Measurements from ENCODE around the gene BPGM. TPM values are rescaled to one million over a fixed set of nuclear protein-coding genes. Genes with fewer than 3 reads are reported as not detected.

Gene BPGM
- total RNA-seq, 1 experiment from 2014 or later, result 14.0 TPM

DNA sequence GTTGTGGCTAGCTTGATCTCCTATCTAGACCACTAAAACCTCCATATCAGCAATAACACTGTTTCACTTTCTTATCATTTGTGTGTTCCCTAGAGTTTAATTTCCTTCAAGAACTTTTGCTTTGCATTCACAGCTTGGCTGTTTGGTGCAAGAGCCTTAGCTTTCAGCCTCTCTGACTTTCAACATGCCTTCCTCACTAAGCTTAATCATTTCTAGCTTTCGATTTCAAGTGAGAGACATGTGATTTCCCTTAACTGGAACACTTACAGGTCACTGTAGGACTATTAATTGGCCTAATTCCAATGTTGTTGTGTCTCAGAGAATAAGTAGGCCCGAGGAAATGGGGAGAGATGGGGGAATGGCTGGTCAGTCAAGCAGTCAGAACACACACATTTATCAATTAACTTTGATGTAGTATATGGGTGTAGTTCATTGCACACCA lies 10.6 kb upstream of the BPGM start:
- H3K9me3 ChIP-seq (ENCODE audit: low read depth, low read length, poor library complexity, severe bottlenecking), result no peaks in the 10 kb centered on the region
- TF ChIP-seq, protein P1, sequence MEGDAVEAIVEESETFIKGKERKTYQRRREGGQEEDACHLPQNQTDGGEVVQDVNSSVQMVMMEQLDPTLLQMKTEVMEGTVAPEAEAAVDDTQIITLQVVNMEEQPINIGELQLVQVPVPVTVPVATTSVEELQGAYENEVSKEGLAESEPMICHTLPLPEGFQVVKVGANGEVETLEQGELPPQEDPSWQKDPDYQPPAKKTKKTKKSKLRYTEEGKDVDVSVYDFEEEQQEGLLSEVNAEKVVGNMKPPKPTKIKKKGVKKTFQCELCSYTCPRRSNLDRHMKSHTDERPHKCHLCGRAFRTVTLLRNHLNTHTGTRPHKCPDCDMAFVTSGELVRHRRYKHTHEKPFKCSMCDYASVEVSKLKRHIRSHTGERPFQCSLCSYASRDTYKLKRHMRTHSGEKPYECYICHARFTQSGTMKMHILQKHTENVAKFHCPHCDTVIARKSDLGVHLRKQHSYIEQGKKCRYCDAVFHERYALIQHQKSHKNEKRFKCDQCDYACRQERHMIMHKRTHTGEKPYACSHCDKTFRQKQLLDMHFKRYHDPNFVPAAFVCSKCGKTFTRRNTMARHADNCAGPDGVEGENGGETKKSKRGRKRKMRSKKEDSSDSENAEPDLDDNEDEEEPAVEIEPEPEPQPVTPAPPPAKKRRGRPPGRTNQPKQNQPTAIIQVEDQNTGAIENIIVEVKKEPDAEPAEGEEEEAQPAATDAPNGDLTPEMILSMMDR (conservative IDR thresholded peaks at IDR 0.05; ENCODE audit: low read depth, low read length), result no peak
- TF ChIP-seq EZH2 (IDR thresholded peaks at IDR 0.05; ENCODE audit: borderline replicate concordance, low read depth, low read length, poor library complexity, severe bottlenecking), result no peak
- ChIA-PET CTCF (no interaction called here), POLR2A (ENCODE audit: low non-redundant PET) (no interaction called here)
- no TSS peak for BruUV-seq (replicated peaks)
- H3K27me3 ChIP-seq (replicated peaks; ENCODE audit: insufficient read depth, low read depth, low read length, poor library complexity), result peaks cover 12% of the 10 kb centered on the region
- intact Hi-C loops (cut with micrococcal nuclease; ENCODE audit: unreplicated experiment), result loop anchor here (2.0 kb wide), 1 partner anchor 313 kb away; no protein-coding TSS in a partner anchor
- H3K36me3 ChIP-seq (ENCODE audit: insufficient read depth, low read length, poor library complexity, severe bottlenecking), result no peaks in the 10 kb centered on the region
- no peak for DNase-seq (ENCODE audit: low spot score)
- H3K4me3 ChIP-seq (ENCODE audit: low read depth, low read length, poor library complexity, severe bottlenecking), result no peak overlapping the region
- no peak overlapping the region for H3K27ac ChIP-seq (ENCODE audit: low read depth, low read length, poor library complexity, severe bottlenecking)
- H3K4me1 ChIP-seq (ENCODE audit: insufficient read depth, low read length, poor library complexity, severe bottlenecking), result no peaks in the 10 kb centered on the region

DNA sequence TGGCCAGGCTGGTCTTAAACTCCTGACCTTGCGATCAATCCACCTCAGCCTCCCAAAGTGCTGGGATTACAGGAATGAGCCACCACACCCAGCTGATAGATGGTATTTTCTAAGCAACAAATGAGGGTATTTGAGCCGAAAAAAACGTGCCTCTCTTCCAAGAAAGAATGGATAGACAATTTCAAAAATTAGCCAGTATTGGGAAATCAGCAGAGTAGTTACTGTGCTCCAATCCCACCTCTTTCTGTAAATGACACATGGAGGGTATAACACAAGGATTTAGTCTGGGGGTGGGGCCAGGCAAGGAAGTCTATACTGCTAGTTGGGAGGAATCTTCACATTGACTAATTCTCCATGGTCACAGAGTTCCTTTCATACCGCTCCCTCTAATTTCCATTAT lies 9.2 kb upstream of the BPGM start:
- no peaks in the 10 kb centered on the region for H3K36me3 ChIP-seq (ENCODE audit: insufficient read depth, low read length, poor library complexity, severe bottlenecking)
- H3K4me1 ChIP-seq (ENCODE audit: insufficient read depth, low read length, poor library complexity, severe bottlenecking), result no peaks in the 10 kb centered on the region
- H3K27me3 ChIP-seq (replicated peaks; ENCODE audit: insufficient read depth, low read depth, low read length, poor library complexity), result peaks cover 12% of the 10 kb centered on the region
- ChIA-PET CTCF (no interaction called here), POLR2A (ENCODE audit: low non-redundant PET) (no interaction called here)
- no peak for DNase-seq (ENCODE audit: low spot score)
- H3K4me3 ChIP-seq (ENCODE audit: low read depth, low read length, poor library complexity, severe bottlenecking), result no peak overlapping the region
- intact Hi-C loops (cut with micrococcal nuclease; ENCODE audit: unreplicated experiment), result loop anchor here (2.0 kb wide), 1 partner anchor 311 kb away; no protein-coding TSS in a partner anchor
- BruUV-seq (replicated peaks), result no TSS peak
- H3K9me3 ChIP-seq (ENCODE audit: low read depth, low read length, poor library complexity, severe bottlenecking), result no peaks in the 10 kb centered on the region
- no peak overlapping the region for H3K27ac ChIP-seq (ENCODE audit: low read depth, low read length, poor library complexity, severe bottlenecking)
- TF ChIP-seq, protein P1 (conservative IDR thresholded peaks at IDR 0.05; ENCODE audit: low read depth, low read length), result no peak
- no peak for TF ChIP-seq EZH2 (IDR thresholded peaks at IDR 0.05; ENCODE audit: borderline replicate concordance, low read depth, low read length, poor library complexity, severe bottlenecking)

DNA sequence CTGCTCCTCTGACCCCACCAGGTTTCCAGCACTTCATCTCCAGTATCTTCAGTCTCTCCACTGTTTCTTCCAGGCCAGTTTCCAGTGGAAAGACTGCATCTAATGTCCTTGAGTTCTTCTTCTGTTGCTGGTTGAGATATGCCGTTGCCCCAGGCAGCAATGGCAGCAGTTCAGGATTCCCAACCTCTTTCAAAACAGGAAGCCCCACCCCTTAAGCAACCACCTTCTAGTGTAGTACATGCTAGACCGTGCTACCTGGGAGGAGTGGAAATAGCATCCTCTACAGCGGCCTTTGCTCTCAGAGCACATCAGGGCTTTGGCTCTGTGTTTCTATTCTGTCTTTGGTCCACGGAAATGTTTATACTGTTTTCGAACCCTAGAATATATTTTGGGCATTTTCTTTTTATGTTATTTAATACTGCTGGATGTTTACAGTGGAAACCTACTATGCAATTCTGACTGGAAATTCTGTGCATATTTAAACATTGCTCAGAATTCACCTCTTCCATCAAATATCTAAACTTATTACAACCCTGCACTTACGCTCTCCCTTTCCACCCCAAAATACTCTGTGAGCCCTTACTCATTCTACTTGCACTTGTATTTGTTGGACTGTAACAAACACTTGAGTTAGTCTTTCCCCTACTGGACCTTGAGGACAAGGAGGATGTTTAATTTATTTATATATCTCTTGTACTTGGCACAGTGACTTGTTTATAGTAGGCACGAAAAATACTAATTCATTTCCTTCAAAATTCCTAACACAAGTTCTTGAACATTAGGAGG lies 8.5 kb upstream of the BPGM start:
- POLR2A ChIA-PET (ENCODE audit: low non-redundant PET), result no interaction called here
- H3K27ac ChIP-seq (ENCODE audit: low read depth, low read length, poor library complexity, severe bottlenecking), result no peak overlapping the region
- no peaks in the 10 kb centered on the region for H3K4me1 ChIP-seq (ENCODE audit: insufficient read depth, low read length, poor library complexity, severe bottlenecking)
- TF ChIP-seq, protein P1 (conservative IDR thresholded peaks at IDR 0.05; ENCODE audit: low read depth, low read length), result no peak
- TF ChIP-seq EZH2 (IDR thresholded peaks at IDR 0.05; ENCODE audit: borderline replicate concordance, low read depth, low read length, poor library complexity, severe bottlenecking), result no peak
- H3K36me3 ChIP-seq (ENCODE audit: insufficient read depth, low read length, poor library complexity, severe bottlenecking), result no peaks in the 10 kb centered on the region
- peaks cover 12% of the 10 kb centered on the region for H3K27me3 ChIP-seq (replicated peaks; ENCODE audit: insufficient read depth, low read depth, low read length, poor library complexity)
- CTCF ChIA-PET, result no interaction called here
- intact Hi-C loops (cut with micrococcal nuclease; ENCODE audit: unreplicated experiment), result loop anchor here (2.0 kb wide), 1 partner anchor 311 kb away; no protein-coding TSS in a partner anchor
- no peak overlapping the region for H3K4me3 ChIP-seq (ENCODE audit: low read depth, low read length, poor library complexity, severe bottlenecking)
- H3K9me3 ChIP-seq (ENCODE audit: low read depth, low read length, poor library complexity, severe bottlenecking), result no peaks in the 10 kb centered on the region
- no peak for DNase-seq (ENCODE audit: low spot score)
- no TSS peak for BruUV-seq (replicated peaks)
